Hepatocyte (in vitro differentiated cells): Measurements from ENCODE around the gene PAAF1. TPM values are rescaled to one million over a fixed set of nuclear protein-coding genes. Genes with fewer than 3 reads are reported as not detected.

Source experiments
- DNase-seq: peaks from one replicate; pipeline ENCODE4 v3.0.0-alpha.2; 2016; ENCODE audit warnings: low spot score
- H2AFZ ChIP-seq: fragments of 200-600 bp; sonication (generic); 2 replicates; pipeline ENCODE4 v1.6.0; 2016; ENCODE audit warnings: antibody characterized with exemption, mild to moderate bottlenecking
- H3K27ac ChIP-seq: fragments of 200-600 bp; sonication (generic); 2 replicates; pipeline ENCODE4 v1.5.1; 2016; ENCODE audit warnings: mild to moderate bottlenecking
- H3K27me3 ChIP-seq: fragments of 200-600 bp; sonication (generic); 2 replicates; pipeline ENCODE4 v1.6.1; 2016
- H3K36me3 ChIP-seq: fragments of 200-600 bp; sonication (generic); replicated peaks from 2 replicates; pipeline ENCODE4 v1.5.1; 2016; ENCODE audit warnings: low read depth; ENCODE audit not compliant: insufficient read depth
- H3K4me1 ChIP-seq: fragments of 200-600 bp; sonication (generic); 2 replicates; pipeline ENCODE4 v1.5.1; 2016; ENCODE audit warnings: mild to moderate bottlenecking, moderate library complexity; ENCODE audit not compliant: insufficient read depth
- H3K4me2 ChIP-seq: fragments of 200-600 bp; sonication (generic); 2 replicates; pipeline ENCODE4 v1.6.0; 2016
- H3K4me3 ChIP-seq: fragments of 200-600 bp; sonication (generic); 2 replicates; pipeline ENCODE4 v1.5.1; 2016; ENCODE audit warnings: mild to moderate bottlenecking
- H3K79me2 ChIP-seq: fragments of 200-600 bp; sonication (generic); 2 replicates; pipeline ENCODE4 v1.6.0; 2017; ENCODE audit warnings: mild to moderate bottlenecking
- H3K9me2 ChIP-seq: fragments of 200-600 bp; sonication (generic); replicated peaks from 2 replicates; pipeline ENCODE4 v1.6.0; 2017; ENCODE audit warnings: mild to moderate bottlenecking; ENCODE audit not compliant: insufficient read depth
- H3K9me3 ChIP-seq: fragments of 200-600 bp; sonication (generic); 2 replicates; pipeline ENCODE4 v1.5.1; 2016; ENCODE audit warnings: low read depth, mild to moderate bottlenecking
- H4K20me1 ChIP-seq: fragments of 200-600 bp; sonication (generic); 2 replicates; pipeline ENCODE4 v1.6.0; 2016; ENCODE audit warnings: mild to moderate bottlenecking; ENCODE audit not compliant: insufficient read depth, poor library complexity, severe bottlenecking
- EZH2 ChIP-seq: fragments of 200-600 bp; sonication (generic); IDR thresholded peaks from 2 replicates; pipeline ENCODE4 v1.6.1; 2016; ENCODE audit warnings: antibody characterized with exemption, mild to moderate bottlenecking, borderline replicate concordance
- EZH2phosphoT487 ChIP-seq: fragments of 200-600 bp; sonication (generic); IDR thresholded peaks from one replicate; pipeline ENCODE4 v1.6.1; 2018; ENCODE audit warnings: antibody characterized with exemption, mild to moderate bottlenecking, low read depth, moderate library complexity; ENCODE audit not compliant: unreplicated experiment, severe bottlenecking
- WGBS: methylation state at CpG from one replicate; pipeline ENCODE4 v1.1.6; 2016; ENCODE audit warnings: low lambda C conversion rate; ENCODE audit errors: missing lambda C conversion rate; 5-methylcytosine and 5-hydroxymethylcytosine counted together
- polyA plus RNA-seq: library from polyadenylated mRNA; unstranded; fragments of >200 nt; fragmentation: Nextera tagmentation; extraction: Ambion mirVana; gene quantifications from 2 replicates; pipeline ENCODE4 v1.2.1, GENCODE V29; 2016
- total RNA-seq: library from RNA; depleted of rRNA; stranded (reverse); fragments of >200 nt; gene quantifications from 2 replicates; pipeline ENCODE4 v1.2.3, GENCODE V29; 2014
- TF ChIP-seq, protein P1 (sequence below): fragments of 200-600 bp; sonication (generic); IDR thresholded peaks from 2 replicates; pipeline ENCODE4 v1.5.1; 2016; ENCODE audit warnings: antibody characterized with exemption, mild to moderate bottlenecking; ENCODE audit not compliant: poor library complexity

Gene PAAF1
- total and polyA plus RNA-seq, 2 experiments from 2014 or later: 16.0 to 31.0 TPM

DNA sequence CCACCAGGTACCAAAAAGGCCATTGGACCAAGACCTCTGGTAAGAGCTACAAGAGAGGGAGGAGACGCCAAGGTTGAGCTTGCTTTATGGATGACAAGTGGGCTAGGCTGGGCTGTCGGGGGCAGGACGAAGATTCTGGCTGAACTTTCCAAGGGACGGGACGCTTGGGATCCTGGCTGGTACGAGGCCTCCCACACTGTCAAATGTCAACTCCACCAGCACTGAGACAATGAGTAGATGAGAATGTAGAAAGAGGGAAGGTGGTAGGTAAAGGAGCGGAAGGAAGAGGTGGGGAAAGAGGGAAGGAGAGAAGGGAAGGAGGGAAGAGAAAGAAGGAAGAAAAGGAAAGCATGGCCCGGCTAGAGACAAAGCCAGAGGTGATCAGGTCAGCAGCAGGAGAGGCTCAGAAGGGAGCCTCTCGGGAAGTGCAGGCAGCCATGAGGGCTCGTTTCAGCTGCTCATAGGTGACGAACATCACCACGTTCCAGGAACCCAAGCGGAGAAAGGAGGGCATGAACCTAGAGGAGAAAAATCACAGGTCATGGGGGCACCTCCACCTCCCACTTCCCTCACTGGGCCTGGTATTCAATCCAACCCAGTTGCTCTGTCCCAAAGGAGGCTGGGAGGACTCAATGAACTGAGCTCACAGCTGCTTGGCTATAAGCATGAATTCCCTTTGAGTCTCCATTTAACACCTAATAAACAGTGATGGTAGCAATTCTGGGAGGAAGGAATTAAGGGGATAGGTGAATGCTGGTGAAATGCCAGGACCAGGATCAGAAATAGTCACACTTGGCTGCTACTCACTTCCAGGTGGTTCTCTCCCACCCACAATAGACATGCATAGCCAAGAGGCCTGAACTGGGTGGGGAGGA is 98.0 kb downstream of the PAAF1 start:
- no peak overlapping the region for H3K4me3 ChIP-seq
- 98% methylated on average over 13 of the region's 13 CpGs for WGBS
- no peak overlapping the region for H3K27ac ChIP-seq
- H4K20me1 ChIP-seq: no peaks in the 10 kb centered on the region
- no peaks in the 10 kb centered on the region for H3K36me3 ChIP-seq
- H3K4me2 ChIP-seq: no peak overlapping the region
- TF ChIP-seq EZH2phosphoT487 (no peak), EZH2 (no peak)
- TF ChIP-seq, protein P1, sequence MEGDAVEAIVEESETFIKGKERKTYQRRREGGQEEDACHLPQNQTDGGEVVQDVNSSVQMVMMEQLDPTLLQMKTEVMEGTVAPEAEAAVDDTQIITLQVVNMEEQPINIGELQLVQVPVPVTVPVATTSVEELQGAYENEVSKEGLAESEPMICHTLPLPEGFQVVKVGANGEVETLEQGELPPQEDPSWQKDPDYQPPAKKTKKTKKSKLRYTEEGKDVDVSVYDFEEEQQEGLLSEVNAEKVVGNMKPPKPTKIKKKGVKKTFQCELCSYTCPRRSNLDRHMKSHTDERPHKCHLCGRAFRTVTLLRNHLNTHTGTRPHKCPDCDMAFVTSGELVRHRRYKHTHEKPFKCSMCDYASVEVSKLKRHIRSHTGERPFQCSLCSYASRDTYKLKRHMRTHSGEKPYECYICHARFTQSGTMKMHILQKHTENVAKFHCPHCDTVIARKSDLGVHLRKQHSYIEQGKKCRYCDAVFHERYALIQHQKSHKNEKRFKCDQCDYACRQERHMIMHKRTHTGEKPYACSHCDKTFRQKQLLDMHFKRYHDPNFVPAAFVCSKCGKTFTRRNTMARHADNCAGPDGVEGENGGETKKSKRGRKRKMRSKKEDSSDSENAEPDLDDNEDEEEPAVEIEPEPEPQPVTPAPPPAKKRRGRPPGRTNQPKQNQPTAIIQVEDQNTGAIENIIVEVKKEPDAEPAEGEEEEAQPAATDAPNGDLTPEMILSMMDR: no peak
- H3K4me1 ChIP-seq: no peaks in the 10 kb centered on the region
- no peaks in the 10 kb centered on the region for H3K9me2 ChIP-seq
- no peaks in the 10 kb centered on the region for H3K79me2 ChIP-seq
- no peaks in the 10 kb centered on the region for H3K9me3 ChIP-seq
- no peak overlapping the region for H2AFZ ChIP-seq
- no peak for DNase-seq
- H3K27me3 ChIP-seq: no peaks in the 10 kb centered on the region

DNA sequence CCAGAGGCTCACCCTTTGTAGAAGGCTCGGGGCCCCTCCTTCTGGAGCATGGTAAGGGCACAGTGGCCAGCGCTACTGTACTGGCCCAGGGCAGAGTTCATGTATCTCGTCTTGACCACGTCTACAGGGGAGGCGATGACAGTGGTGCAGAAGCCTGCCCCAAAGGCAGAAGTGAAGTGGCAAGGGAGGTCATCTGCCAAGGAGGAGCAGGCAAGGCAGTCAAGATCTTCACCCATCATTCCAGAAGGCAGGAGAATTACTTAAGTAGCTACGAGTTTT is 98.6 kb downstream of the PAAF1 start:
- Histone ChIP-seq H3K4me3 (no peak overlapping the region), H3K36me3 (no peaks in the 10 kb centered on the region), H3K9me3 (no peaks in the 10 kb centered on the region), H3K79me2 (no peaks in the 10 kb centered on the region), H3K4me2 (no peak overlapping the region), H3K4me1 (no peaks in the 10 kb centered on the region), H3K27ac (no peak overlapping the region), H3K9me2 (no peaks in the 10 kb centered on the region), H2AFZ (no peak overlapping the region), H4K20me1 (no peaks in the 10 kb centered on the region), H3K27me3 (no peaks in the 10 kb centered on the region)
- no peak for DNase-seq
- 98% methylated on average over 6 of the region's 6 CpGs for WGBS
- TF ChIP-seq EZH2: no peak
- TF ChIP-seq, protein P1: no peak
- TF ChIP-seq EZH2phosphoT487: no peak

DNA sequence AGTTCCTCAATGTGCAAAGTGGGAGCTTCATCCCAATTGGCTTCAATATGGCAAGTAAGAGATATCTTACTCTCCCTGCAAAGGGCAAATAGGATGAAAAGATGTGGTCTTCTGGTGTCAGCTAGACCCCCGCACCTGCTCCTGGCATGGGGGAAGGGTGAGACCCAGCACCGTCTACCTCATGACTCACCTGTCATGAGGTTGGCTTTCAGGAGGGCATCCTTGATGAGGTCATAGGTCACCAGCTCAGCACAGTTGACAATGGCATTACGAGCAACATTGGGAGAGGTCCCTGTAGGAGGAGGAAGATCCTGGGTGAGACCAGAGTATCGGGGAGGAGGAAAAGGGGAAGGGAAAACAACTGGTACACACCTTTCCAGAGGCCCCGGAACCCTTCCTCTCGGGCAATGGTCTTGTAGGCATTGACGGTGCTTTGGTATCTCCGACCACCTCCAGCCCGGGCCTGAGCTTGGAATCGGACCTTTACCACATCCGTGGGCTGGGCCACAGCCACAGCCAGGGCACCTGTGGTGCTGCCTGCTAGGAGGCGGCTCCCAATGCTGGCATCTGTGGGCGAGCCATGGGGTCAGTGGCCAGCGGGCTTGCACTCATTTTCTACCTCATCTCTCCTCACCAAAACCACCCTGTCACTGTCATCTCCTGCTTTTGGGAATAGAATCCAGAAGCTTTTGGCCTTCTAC is 99.8 kb downstream of the PAAF1 start:
- DNase-seq: no peak
- 94% methylated on average over 14 of the region's 14 CpGs for WGBS
- TF ChIP-seq, protein P1: no peak
- no peak for TF ChIP-seq EZH2phosphoT487
- TF ChIP-seq EZH2: no peak
- Histone ChIP-seq H2AFZ (no peak overlapping the region), H3K27ac (no peak overlapping the region), H3K4me2 (no peak overlapping the region), H3K79me2 (no peaks in the 10 kb centered on the region), H3K27me3 (no peaks in the 10 kb centered on the region), H3K9me2 (no peaks in the 10 kb centered on the region), H3K9me3 (no peaks in the 10 kb centered on the region), H3K4me1 (no peaks in the 10 kb centered on the region), H3K4me3 (no peak overlapping the region), H3K36me3 (no peaks in the 10 kb centered on the region), H4K20me1 (no peaks in the 10 kb centered on the region)
